GM12878 (cell line): ENCODE data around the gene CHST8. TPM values are rescaled to one million over a fixed set of nuclear protein-coding genes. Genes with fewer than 3 reads are reported as not detected.

Experiments used
- ATAC-seq: fragments of 200-7000 bp; cut with Tn5 transposase; 3 replicates; pipeline ENCODE4 v1.9.1; 2020; ENCODE audit warnings: mild to moderate bottlenecking, moderate library complexity
- BruUV-seq: library from RNA; stranded (reverse); fragments of 400-500 nt; replicated peaks from 2 replicates; lab custom pipeline; 2021; lab: Mats Ljungman, UMichigan
- CTCF ChIA-PET: fragments of 300-600 bp; sonication (Branson Sonifier 250); formaldehyde crosslinking; extraction: SDS; loops from one replicate; lab custom pipeline; 2021; ENCODE audit warnings: inconsistent platforms; lab: Yijun Ruan, JAX
- POLR2A ChIA-PET: fragments of 350-600 bp; formaldehyde crosslinking; extraction: SDS; loops from one replicate; lab custom pipeline; 2021; ENCODE audit warnings: inconsistent platforms; lab: Charles Lee
- RAD21 ChIA-PET: fragments of 300-600 bp; sonication (Branson Sonifier 250); formaldehyde crosslinking; loops from one replicate; lab custom pipeline; 2023; ENCODE audit warnings: antibody characterized with exemption; ENCODE audit not compliant: unreplicated experiment; lab: Charles Lee
- SMC1A ChIA-PET: fragments of 300-600 bp; sonication (Branson Sonifier 250); formaldehyde crosslinking; loops from one replicate; lab custom pipeline; 2023; ENCODE audit not compliant: unreplicated experiment, uncharacterized antibody; lab: Charles Lee
- DNase-seq: peaks from one replicate; pipeline ENCODE4 v3.0.0-alpha.2; 2011; ENCODE audit warnings: low read depth, low spot score
- FAIRE-seq: peaks from 3 replicates; lab custom pipeline; 2011; peaks lifted over from hg19 to GRCh38; lab: Jason Lieb, UNC
- H2AFZ ChIP-seq: 2 replicates; pipeline ENCODE4 v1.6.0; 2011; ENCODE audit warnings: low read depth, low read length, control low read depth; ENCODE audit not compliant: control insufficient read depth
- H3K27ac ChIP-seq: 2 replicates; pipeline ENCODE4 v1.5.1; 2011; ENCODE audit warnings: control low read depth; ENCODE audit not compliant: control insufficient read depth, insufficient read depth
- H3K27me3 ChIP-seq, 2 experiments: replicated peaks in 1 of 2; 2 replicates each; pipeline versions ENCODE4 v1.6.0 to v1.6.1; 2011; ENCODE audit warnings: low read length in 1 of 2; ENCODE audit not compliant: control insufficient read depth in 2 of 2, insufficient read depth in 2 of 2
- H3K36me3 ChIP-seq, 2 experiments: 2 replicates each; pipeline ENCODE4 v1.5.1; 2011; ENCODE audit warnings: low read length in 1 of 2; ENCODE audit not compliant: control insufficient read depth in 2 of 2, insufficient read depth in 2 of 2
- H3K4me1 ChIP-seq: 2 replicates; pipeline ENCODE4 v1.6.1; 2011; ENCODE audit warnings: mild to moderate bottlenecking, low read length, moderate library complexity, mixed read lengths; ENCODE audit not compliant: control insufficient read depth, insufficient read depth
- H3K4me2 ChIP-seq: 2 replicates; pipeline ENCODE4 v1.6.0; 2011; ENCODE audit warnings: control low read depth; ENCODE audit not compliant: control insufficient read depth, insufficient read depth
- H3K4me3 ChIP-seq: fragments of 200-600 bp; sonication (generic); 2 replicates; pipeline ENCODE4 v1.5.1; 2016
- H3K79me2 ChIP-seq: 2 replicates; pipeline ENCODE4 v1.6.0; 2011; ENCODE audit warnings: low read length; ENCODE audit not compliant: control insufficient read depth, insufficient read depth
- H3K9ac ChIP-seq: 2 replicates; pipeline ENCODE4 v1.8.0; 2011; ENCODE audit warnings: low read length, control low read depth, mixed read lengths; ENCODE audit not compliant: control insufficient read depth, insufficient read depth
- H3K9me3 ChIP-seq: replicated peaks from 3 replicates; pipeline ENCODE4 v1.5.1; 2011; ENCODE audit warnings: mild to moderate bottlenecking, low read length; ENCODE audit not compliant: control insufficient read depth, insufficient read depth
- H4K20me1 ChIP-seq: 2 replicates; pipeline ENCODE4 v1.6.0; 2011; ENCODE audit not compliant: control insufficient read depth, insufficient read depth
- BMI1 ChIP-seq: fragments of 450-650 bp; IDR thresholded peaks from 2 replicates; pipeline ENCODE4 v1.6.1; 2016; ENCODE audit warnings: mild to moderate bottlenecking, moderate library complexity, borderline replicate concordance
- CBX5 ChIP-seq: sonication (generic); IDR thresholded peaks from 2 replicates; pipeline ENCODE4 v1.6.1; 2016; ENCODE audit warnings: low read depth, moderate library complexity, mild to moderate bottlenecking, inconsistent platforms
- DPF2 ChIP-seq: fragments of 450-650 bp; IDR thresholded peaks from 2 replicates; pipeline ENCODE4 v1.6.1; 2017; ENCODE audit warnings: mild to moderate bottlenecking
- ETV6 ChIP-seq, 2 experiments: fragments of 450-650 bp in 1 of 2; IDR thresholded peaks in 1 of 2; conservative IDR thresholded peaks in 1 of 2; 2 replicates each; pipeline ENCODE4 v1.6.1; 2014; ENCODE audit warnings: antibody characterized with exemption in 1 of 2, borderline replicate concordance in 1 of 2, low read depth in 1 of 2, mild to moderate bottlenecking in 1 of 2, moderate library complexity in 1 of 2
- LARP7 ChIP-seq: fragments of 450-650 bp; IDR thresholded peaks from 2 replicates; pipeline ENCODE4 v1.6.1; 2017; ENCODE audit warnings: mild to moderate bottlenecking
- MXI1 ChIP-seq: fragments of 150-350 bp; IDR thresholded peaks from 2 replicates; pipeline ENCODE4 v1.6.1; 2011; ENCODE audit warnings: low read depth, mild to moderate bottlenecking, inconsistent platforms, low read length, improper control_type of control experiment
- SIX5 ChIP-seq: IDR thresholded peaks from 2 replicates; pipeline ENCODE4 v1.6.1; 2011; ENCODE audit warnings: mild to moderate bottlenecking, low read depth, low read length, moderate library complexity; ENCODE audit not compliant: severe bottlenecking
- ZNF274 ChIP-seq: IDR thresholded peaks from one replicate; pipeline ENCODE4 v1.8.0; 2011; ENCODE audit not compliant: insufficient read length, insufficient read depth
- ZZZ3 ChIP-seq: IDR thresholded peaks from 2 replicates; pipeline ENCODE4 v1.6.1; 2011; ENCODE audit warnings: low read depth; ENCODE audit not compliant: control insufficient read depth, insufficient read length
- WGBS: methylation state at CpG from one replicate; pipeline ENCODE4 v1.1.6; 2016; ENCODE audit warnings: low lambda C conversion rate; ENCODE audit not compliant: insufficient replicate concordance, insufficient coverage; ENCODE audit errors: missing lambda C conversion rate; 5-methylcytosine and 5-hydroxymethylcytosine counted together
- in situ Hi-C: fragments of 300-500 bp; cut with MboI; formaldehyde crosslinking; loops from 9 replicates; pipeline ENCODE4 v1.14.3; 2018; ENCODE audit warnings: mixed read lengths
- intact Hi-C: fragments of 100-400 bp; cut with micrococcal nuclease; formaldehyde crosslinking; loops from one replicate; pipeline ENCODE4 v1.14.2; 2022; ENCODE audit not compliant: unreplicated experiment
- polyA plus RNA-seq, 11 experiments: library from polyadenylated mRNA; depleted of rRNA in 4 of 11; unstranded in 6 of 11; stranded (reverse) in 5 of 11; fragments of >200 nt; fragmentation: Nextera tagmentation in 4 of 11; fragmentation: Illumina TruSeq in 1 of 11; extraction: Ambion mirVana in 4 of 11; extraction: Trizol in 1 of 11; gene quantifications; 1 replicate in 1 of 11; 2 replicates in 10 of 11; pipeline versions ENCODE4 v1.2.1 to v1.2.3, GENCODE V29; 2011 to 2016; ENCODE audit warnings: inconsistent platforms in 2 of 11, missing spikeins in 2 of 11, low read depth in 1 of 11
- total RNA-seq, 4 experiments: library from RNA; depleted of rRNA in 3 of 4; stranded (reverse); fragments of >200 nt in 3 of 4; fragmentation: Illumina TruSeq in 1 of 4; extraction: Trizol in 1 of 4; gene quantifications; 2 replicates each; pipeline versions ENCODE4 v1.2.1 to v1.2.3, GENCODE V29; 2013 to 2021
- TF ChIP-seq, protein P1 (sequence below): fragments of 450-650 bp; formaldehyde crosslinking; IDR thresholded peaks from 2 replicates; pipeline ENCODE4 v1.5.0; 2022; ENCODE audit warnings: mild to moderate bottlenecking, missing genetic modification characterization
- TF ChIP-seq, protein P2 (sequence below): fragments of 450-650 bp; IDR thresholded peaks from 2 replicates; pipeline ENCODE4 v1.6.1; 2017; ENCODE audit warnings: mild to moderate bottlenecking, moderate library complexity
- TF ChIP-seq, protein P3 (sequence below): IDR thresholded peaks from 2 replicates; pipeline ENCODE4 v1.6.1; 2012; ENCODE audit warnings: low read depth, low read length, improper control_type of control experiment
- TF ChIP-seq, protein P4 (sequence below): IDR thresholded peaks from 2 replicates; pipeline ENCODE4 v1.6.1; 2011; ENCODE audit warnings: low read depth, low read length, improper control_type of control experiment, borderline replicate concordance

CHST8 gene
- total and polyA plus RNA-seq, 10 of the 15 experiments (the other 5 are each of a cell fraction or from before 2014, with no cell fraction given): 0.06 TPM; not detected in 9

DNA sequence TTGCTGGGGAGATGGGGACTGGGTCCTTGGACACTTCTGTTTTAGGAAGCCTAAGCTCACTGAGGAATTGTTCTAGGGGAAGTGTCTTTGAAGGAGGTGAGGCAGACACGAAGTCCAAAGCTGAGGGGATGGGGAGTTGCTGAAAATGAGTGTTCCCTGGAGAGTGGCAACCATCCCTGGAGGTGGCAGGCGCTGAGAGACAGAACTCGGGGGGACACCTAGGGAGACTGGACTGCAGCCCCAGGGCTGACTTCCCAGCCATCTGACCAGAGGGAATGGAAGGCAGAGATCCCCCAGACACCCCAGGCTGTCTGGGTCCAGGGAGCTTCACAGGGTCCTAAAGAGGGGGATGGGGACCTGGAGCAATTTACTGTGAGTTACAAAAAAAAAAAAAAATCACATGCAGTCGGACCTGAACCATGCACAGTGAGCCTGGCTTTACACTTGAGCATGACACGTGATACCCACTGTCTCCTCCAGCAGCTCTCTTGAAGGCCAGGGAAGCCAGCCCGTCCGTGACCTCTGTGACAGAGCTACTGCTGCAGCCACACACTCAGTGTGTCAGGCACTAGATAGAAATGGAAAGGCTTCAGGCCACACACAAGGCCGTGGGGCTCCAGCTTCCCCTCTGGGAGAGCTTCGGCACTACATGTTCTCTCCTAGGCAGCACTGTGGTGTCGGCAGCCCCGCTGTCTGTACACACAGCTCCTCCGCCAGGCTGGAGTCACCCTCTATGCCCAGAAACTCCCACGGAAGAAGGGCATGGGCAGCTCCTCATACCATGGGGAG, 97.8 kb downstream of the CHST8 start:
- H3K9me3 ChIP-seq: no peaks in the 10 kb centered on the region
- ATAC-seq (no peak), FAIRE-seq (no peak), DNase-seq (no peak)
- H3K4me3 ChIP-seq: no peak overlapping the region
- in situ Hi-C loops (no loop called here), intact Hi-C loops (no loop called here)
- ChIA-PET POLR2A (interaction anchor here (0.7 kb wide), 1 partner anchor 674 kb away, joined by 5 read pairs; no protein-coding TSS in a partner anchor), SMC1A (no interaction called here), CTCF (no interaction called here), RAD21 (no interaction called here)
- 18% methylated on average over 13 of the region's 13 CpGs for WGBS
- no peak overlapping the region for H3K9ac ChIP-seq
- no peaks in the 10 kb centered on the region for H3K27me3 ChIP-seq
- H3K36me3 ChIP-seq: no peaks in the 10 kb centered on the region
- no peak overlapping the region for H3K27ac ChIP-seq
- H3K4me1 ChIP-seq: no peaks in the 10 kb centered on the region
- H4K20me1 ChIP-seq: no peaks in the 10 kb centered on the region
- no peak overlapping the region for H2AFZ ChIP-seq
- no peaks in the 10 kb centered on the region for H3K79me2 ChIP-seq
- no peak overlapping the region for H3K4me2 ChIP-seq
- BruUV-seq: no TSS peak
- no peak for TF ChIP-seq CBX5
- TF ChIP-seq, protein P1, sequence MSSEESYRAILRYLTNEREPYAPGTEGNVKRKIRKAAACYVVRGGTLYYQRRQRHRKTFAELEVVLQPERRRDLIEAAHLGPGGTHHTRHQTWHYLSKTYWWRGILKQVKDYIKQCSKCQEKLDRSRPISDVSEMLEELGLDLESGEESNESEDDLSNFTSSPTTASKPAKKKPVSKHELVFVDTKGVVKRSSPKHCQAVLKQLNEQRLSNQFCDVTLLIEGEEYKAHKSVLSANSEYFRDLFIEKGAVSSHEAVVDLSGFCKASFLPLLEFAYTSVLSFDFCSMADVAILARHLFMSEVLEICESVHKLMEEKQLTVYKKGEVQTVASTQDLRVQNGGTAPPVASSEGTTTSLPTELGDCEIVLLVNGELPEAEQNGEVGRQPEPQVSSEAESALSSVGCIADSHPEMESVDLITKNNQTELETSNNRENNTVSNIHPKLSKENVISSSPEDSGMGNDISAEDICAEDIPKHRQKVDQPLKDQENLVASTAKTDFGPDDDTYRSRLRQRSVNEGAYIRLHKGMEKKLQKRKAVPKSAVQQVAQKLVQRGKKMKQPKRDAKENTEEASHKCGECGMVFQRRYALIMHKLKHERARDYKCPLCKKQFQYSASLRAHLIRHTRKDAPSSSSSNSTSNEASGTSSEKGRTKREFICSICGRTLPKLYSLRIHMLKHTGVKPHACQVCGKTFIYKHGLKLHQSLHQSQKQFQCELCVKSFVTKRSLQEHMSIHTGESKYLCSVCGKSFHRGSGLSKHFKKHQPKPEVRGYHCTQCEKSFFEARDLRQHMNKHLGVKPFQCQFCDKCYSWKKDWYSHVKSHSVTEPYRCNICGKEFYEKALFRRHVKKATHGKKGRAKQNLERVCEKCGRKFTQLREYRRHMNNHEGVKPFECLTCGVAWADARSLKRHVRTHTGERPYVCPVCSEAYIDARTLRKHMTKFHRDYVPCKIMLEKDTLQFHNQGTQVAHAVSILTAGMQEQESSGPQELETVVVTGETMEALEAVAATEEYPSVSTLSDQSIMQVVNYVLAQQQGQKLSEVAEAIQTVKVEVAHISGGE (CRISPR knock-in tag): no peak
- TF ChIP-seq LARP7: no peak
- TF ChIP-seq, protein P2, sequence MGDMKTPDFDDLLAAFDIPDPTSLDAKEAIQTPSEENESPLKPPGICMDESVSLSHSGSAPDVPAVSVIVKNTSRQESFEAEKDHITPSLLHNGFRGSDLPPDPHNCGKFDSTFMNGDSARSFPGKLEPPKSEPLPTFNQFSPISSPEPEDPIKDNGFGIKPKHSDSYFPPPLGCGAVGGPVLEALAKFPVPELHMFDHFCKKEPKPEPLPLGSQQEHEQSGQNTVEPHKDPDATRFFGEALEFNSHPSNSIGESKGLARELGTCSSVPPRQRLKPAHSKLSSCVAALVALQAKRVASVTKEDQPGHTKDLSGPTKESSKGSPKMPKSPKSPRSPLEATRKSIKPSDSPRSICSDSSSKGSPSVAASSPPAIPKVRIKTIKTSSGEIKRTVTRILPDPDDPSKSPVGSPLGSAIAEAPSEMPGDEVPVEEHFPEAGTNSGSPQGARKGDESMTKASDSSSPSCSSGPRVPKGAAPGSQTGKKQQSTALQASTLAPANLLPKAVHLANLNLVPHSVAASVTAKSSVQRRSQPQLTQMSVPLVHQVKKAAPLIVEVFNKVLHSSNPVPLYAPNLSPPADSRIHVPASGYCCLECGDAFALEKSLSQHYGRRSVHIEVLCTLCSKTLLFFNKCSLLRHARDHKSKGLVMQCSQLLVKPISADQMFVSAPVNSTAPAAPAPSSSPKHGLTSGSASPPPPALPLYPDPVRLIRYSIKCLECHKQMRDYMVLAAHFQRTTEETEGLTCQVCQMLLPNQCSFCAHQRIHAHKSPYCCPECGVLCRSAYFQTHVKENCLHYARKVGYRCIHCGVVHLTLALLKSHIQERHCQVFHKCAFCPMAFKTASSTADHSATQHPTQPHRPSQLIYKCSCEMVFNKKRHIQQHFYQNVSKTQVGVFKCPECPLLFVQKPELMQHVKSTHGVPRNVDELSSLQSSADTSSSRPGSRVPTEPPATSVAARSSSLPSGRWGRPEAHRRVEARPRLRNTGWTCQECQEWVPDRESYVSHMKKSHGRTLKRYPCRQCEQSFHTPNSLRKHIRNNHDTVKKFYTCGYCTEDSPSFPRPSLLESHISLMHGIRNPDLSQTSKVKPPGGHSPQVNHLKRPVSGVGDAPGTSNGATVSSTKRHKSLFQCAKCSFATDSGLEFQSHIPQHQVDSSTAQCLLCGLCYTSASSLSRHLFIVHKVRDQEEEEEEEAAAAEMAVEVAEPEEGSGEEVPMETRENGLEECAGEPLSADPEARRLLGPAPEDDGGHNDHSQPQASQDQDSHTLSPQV: no peak
- TF ChIP-seq ZNF274: no peak
- TF ChIP-seq BMI1: no peak
- no peak for TF ChIP-seq MXI1
- TF ChIP-seq, protein P3, sequence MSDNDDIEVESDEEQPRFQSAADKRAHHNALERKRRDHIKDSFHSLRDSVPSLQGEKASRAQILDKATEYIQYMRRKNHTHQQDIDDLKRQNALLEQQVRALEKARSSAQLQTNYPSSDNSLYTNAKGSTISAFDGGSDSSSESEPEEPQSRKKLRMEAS: no peak
- no peak for TF ChIP-seq ETV6 (conservative IDR thresholded peaks at IDR 0.05 in 1 of 2, IDR thresholded peaks at IDR 0.05 in 1 of 2; ENCODE audit: borderline replicate concordance in 1 of 2, low read depth in 1 of 2)
- TF ChIP-seq, protein P4, sequence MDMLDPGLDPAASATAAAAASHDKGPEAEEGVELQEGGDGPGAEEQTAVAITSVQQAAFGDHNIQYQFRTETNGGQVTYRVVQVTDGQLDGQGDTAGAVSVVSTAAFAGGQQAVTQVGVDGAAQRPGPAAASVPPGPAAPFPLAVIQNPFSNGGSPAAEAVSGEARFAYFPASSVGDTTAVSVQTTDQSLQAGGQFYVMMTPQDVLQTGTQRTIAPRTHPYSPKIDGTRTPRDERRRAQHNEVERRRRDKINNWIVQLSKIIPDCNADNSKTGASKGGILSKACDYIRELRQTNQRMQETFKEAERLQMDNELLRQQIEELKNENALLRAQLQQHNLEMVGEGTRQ: no peak
- TF ChIP-seq SIX5: no peak
- no peak for TF ChIP-seq DPF2
- TF ChIP-seq ZZZ3: no peak
